Left ventricle myocardium inferior (tissue), 1 donor: Measurements from ENCODE around the gene MSI2. TPM values are rescaled to one million over a fixed set of nuclear protein-coding genes. Genes with fewer than 3 reads are reported as not detected.
A peak's percentile ranks its signal among the peaks of the same experiment; 100 is the strongest.

Source experiments
- DNase-seq: peaks from one replicate; pipeline ENCODE4 v3.0.0-alpha.2; 2020
- H3K27ac ChIP-seq: fragments of 200-600 bp; replicated peaks from 2 replicates; pipeline ENCODE4 v1.8.0; 2021
- H3K27me3 ChIP-seq: fragments of 200-600 bp; 2 replicates; pipeline ENCODE4 v1.8.0; 2021; ENCODE audit warnings: low read depth
- H3K36me3 ChIP-seq: fragments of 200-600 bp; 2 replicates; pipeline ENCODE4 v1.8.0; 2021
- H3K4me1 ChIP-seq: fragments of 200-600 bp; 2 replicates; pipeline ENCODE4 v1.8.0; 2021
- H3K4me3 ChIP-seq: fragments of 200-600 bp; 2 replicates; pipeline ENCODE4 v1.8.0; 2021; ENCODE audit warnings: mild to moderate bottlenecking, moderate library complexity
- H3K9me3 ChIP-seq: fragments of 200-600 bp; replicated peaks from 2 replicates; pipeline ENCODE4 v1.8.0; 2021
- CTCF ChIP-seq: fragments of 200-600 bp; IDR thresholded peaks from 2 replicates; pipeline ENCODE4 v1.8.0; 2021; ENCODE audit warnings: antibody characterized with exemption, mild to moderate bottlenecking, borderline replicate concordance
- intact Hi-C: fragments of 100-400 bp; cut with micrococcal nuclease; formaldehyde crosslinking; loops from one replicate; pipeline ENCODE4 v1.11.0; 2022
- total RNA-seq: library from RNA; stranded (reverse); fragmentation: NEBNext Ultra II Directional; extraction: Animal tissue kit (Norgen Biotek cat#: 25700); gene quantifications from one replicate; pipeline ENCODE4 v1.2.1, GENCODE V29; 2021
- donor health status: DM: no; HTN: yes; CAD: no; lungs with severe emphysema.

MSI2 gene
- total RNA-seq, 1 donor from 2014 or later, result 118 TPM

GRCh38 chr17:57436565-57436964 is 180.2 kb downstream of the MSI2 start:
- Histone ChIP-seq H3K4me3 (no peak overlapping the region), H3K27ac (no peak overlapping the region), H3K9me3 (no peaks in the 10 kb centered on the region), H3K4me1 (peaks cover 44% of the 10 kb centered on the region), H3K27me3 (no peaks in the 10 kb centered on the region), H3K36me3 (no peaks in the 10 kb centered on the region)
- TF ChIP-seq CTCF, result no peak
- DNase-seq, result no peak
- intact Hi-C loops, result no loop called here

GRCh38 chr17:57438066-57438731 is 181.9 kb downstream of the MSI2 start:
- Histone ChIP-seq H3K36me3 (no peaks in the 10 kb centered on the region), H3K27me3 (no peaks in the 10 kb centered on the region), H3K9me3 (no peaks in the 10 kb centered on the region), H3K4me1 (peaks cover 61% of the 10 kb centered on the region), H3K4me3 (no peak overlapping the region), H3K27ac (no peak overlapping the region)
- DNase-seq, result no peak
- intact Hi-C loops, result no loop called here
- no peak for TF ChIP-seq CTCF

GRCh38 chr17:57439651-57440050 is 183.3 kb downstream of the MSI2 start:
- no peak for TF ChIP-seq CTCF
- H3K36me3 ChIP-seq, result no peaks in the 10 kb centered on the region
- H3K27ac ChIP-seq, result peak overlapping the region; percentile 63
- no peaks in the 10 kb centered on the region for H3K27me3 ChIP-seq
- H3K4me3 ChIP-seq, result no peak overlapping the region
- H3K9me3 ChIP-seq, result no peaks in the 10 kb centered on the region
- intact Hi-C loops, result loop anchor here (10.0 kb wide), 1 partner anchor 195 kb away; no protein-coding TSS in a partner anchor
- peaks cover 75% of the 10 kb centered on the region for H3K4me1 ChIP-seq
- DNase-seq, result no peak

- no peaks in the 10 kb centered on the region for H3K27me3 ChIP-seq
- H3K4me3 ChIP-seq, result peak overlapping the region; percentile 27
- peaks cover 82% of the 10 kb centered on the region for H3K4me1 ChIP-seq
- peak; percentile 73 for DNase-seq
- no peaks in the 10 kb centered on the region for H3K9me3 ChIP-seq
- H3K36me3 ChIP-seq, result no peaks in the 10 kb centered on the region
- intact Hi-C loops, result loop anchor here (10.0 kb wide), 1 partner anchor 196 kb away; no protein-coding TSS in a partner anchor
- H3K27ac ChIP-seq, result peak overlapping the region; percentile 77
- TF ChIP-seq CTCF, result peak; percentile 64
Measured at GRCh38 chr17:57440522-57441269, 184.4 kb downstream of the MSI2 start.

- intact Hi-C loops, result loop anchor here (10.0 kb wide), 1 partner anchor 196 kb away; no protein-coding TSS in a partner anchor
- no peak for TF ChIP-seq CTCF
- no peak for DNase-seq
- Histone ChIP-seq H3K4me1 (peaks cover 84% of the 10 kb centered on the region), H3K36me3 (no peaks in the 10 kb centered on the region), H3K27ac (peak overlapping the region; percentile 77), H3K27me3 (no peaks in the 10 kb centered on the region), H3K4me3 (no peak overlapping the region), H3K9me3 (no peaks in the 10 kb centered on the region)
Measured at GRCh38 chr17:57441270-57441600, 184.9 kb downstream of the MSI2 start.
